ENCODE measurements around the gene ACER2.

DNA sequence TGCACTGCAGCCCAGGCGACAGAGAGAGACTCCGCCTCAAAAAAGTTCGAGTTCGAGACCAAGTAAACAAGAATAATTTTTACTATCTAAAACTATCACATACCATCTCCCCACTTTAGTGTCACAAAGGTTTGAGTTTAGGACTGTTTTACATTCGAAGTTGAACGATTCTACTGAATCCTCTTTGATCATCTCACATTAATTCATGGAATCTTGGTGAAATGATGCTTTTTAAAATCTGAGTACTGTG, 28.1 kb upstream of the ACER2 start:
- TF ChIP-seq, protein P1, sequence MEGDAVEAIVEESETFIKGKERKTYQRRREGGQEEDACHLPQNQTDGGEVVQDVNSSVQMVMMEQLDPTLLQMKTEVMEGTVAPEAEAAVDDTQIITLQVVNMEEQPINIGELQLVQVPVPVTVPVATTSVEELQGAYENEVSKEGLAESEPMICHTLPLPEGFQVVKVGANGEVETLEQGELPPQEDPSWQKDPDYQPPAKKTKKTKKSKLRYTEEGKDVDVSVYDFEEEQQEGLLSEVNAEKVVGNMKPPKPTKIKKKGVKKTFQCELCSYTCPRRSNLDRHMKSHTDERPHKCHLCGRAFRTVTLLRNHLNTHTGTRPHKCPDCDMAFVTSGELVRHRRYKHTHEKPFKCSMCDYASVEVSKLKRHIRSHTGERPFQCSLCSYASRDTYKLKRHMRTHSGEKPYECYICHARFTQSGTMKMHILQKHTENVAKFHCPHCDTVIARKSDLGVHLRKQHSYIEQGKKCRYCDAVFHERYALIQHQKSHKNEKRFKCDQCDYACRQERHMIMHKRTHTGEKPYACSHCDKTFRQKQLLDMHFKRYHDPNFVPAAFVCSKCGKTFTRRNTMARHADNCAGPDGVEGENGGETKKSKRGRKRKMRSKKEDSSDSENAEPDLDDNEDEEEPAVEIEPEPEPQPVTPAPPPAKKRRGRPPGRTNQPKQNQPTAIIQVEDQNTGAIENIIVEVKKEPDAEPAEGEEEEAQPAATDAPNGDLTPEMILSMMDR (IDR thresholded peaks at IDR 0.05; ENCODE audit: insufficient read depth, low read depth, low read length): no peak
- TF ChIP-seq EZH2 (IDR thresholded peaks at IDR 0.05; ENCODE audit: insufficient read depth, low read length): no peak

Measured in astrocyte (in vitro differentiated cells and primary cell).